DND-41 (cell line): ENCODE data around the gene LYPD8.

Experiments used
- CTCF ChIP-seq: IDR thresholded peaks from 2 replicates; pipeline ENCODE4 v1.5.1; 2012; ENCODE audit warnings: borderline replicate concordance, low read length, moderate library complexity, mild to moderate bottlenecking; ENCODE audit not compliant: poor library complexity, severe bottlenecking; ENCODE audit errors: extremely low read depth
- EZH2 ChIP-seq: IDR thresholded peaks from 3 replicates; pipeline ENCODE4 v1.6.1; 2012; ENCODE audit warnings: borderline replicate concordance, low read depth, mild to moderate bottlenecking, moderate library complexity, low read length, inconsistent platforms; ENCODE audit not compliant: severe bottlenecking

DNA sequence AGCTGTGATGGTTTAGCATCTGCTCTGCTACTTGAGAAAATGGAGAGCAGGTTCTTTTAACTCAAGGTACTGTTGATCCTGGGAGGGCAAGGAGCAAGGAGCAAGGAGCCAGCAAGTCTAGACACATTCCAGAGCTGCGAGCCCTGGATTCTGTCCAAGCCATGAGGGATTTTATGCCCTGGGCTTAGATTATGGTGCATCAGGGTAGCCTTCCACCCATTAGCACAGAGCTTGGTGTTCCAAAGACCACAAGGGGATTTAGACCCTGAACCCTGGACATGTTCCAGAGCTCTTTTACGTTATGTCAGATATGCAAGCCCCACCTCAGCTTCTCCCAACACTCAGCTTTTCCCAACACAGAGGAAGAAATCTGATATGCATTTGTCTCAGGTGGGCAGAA lies 51.0 kb downstream of the LYPD8 start:
- TF ChIP-seq CTCF (no peak), EZH2 (no peak)
